ENCODE results near the gene KIF4A. TPM values are rescaled to one million over a fixed set of nuclear protein-coding genes. Genes with fewer than 3 reads are reported as not detected.

The KIF4A gene
- total and polyA plus RNA-seq, 9 of the 15 experiments (the other 6 are each of a cell fraction or from before 2014, with no cell fraction given) = 13.0 to 42.7 (median 35.9) TPM

- no peak for TF ChIP-seq ADNP (tag; IDR thresholded peaks at IDR 0.05)
- no peak for TF ChIP-seq CTCF (IDR thresholded peaks at IDR 0.05 in 2 of 3, conservative IDR thresholded peaks at IDR 0.05 in 1 of 3; ENCODE audit: insufficient read depth in 2 of 3, low read depth in 1 of 3, low read length in 3 of 3)
- TF ChIP-seq ZNF280B (CRISPR knock-in tag; IDR thresholded peaks at IDR 0.05) = no peak
- no peak for TF ChIP-seq NR4A1 (CRISPR knock-in tag; IDR thresholded peaks at IDR 0.05)
- no peak for TF ChIP-seq NR4A1 (tag; IDR thresholded peaks at IDR 0.05)
- TF ChIP-seq RFX7 (CRISPR knock-in tag; IDR thresholded peaks at IDR 0.05) = no peak
- TF ChIP-seq SREBF1 (IDR thresholded peaks at IDR 0.05; ENCODE audit: borderline replicate concordance, low read depth, low read length) = no peak
- TF ChIP-seq, protein P1, sequence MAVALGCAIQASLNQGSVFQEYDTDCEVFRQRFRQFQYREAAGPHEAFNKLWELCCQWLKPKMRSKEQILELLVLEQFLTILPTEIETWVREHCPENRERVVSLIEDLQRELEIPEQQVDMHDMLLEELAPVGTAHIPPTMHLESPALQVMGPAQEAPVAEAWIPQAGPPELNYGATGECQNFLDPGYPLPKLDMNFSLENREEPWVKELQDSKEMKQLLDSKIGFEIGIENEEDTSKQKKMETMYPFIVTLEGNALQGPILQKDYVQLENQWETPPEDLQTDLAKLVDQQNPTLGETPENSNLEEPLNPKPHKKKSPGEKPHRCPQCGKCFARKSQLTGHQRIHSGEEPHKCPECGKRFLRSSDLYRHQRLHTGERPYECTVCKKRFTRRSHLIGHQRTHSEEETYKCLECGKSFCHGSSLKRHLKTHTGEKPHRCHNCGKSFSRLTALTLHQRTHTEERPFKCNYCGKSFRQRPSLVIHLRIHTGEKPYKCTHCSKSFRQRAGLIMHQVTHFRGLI (CRISPR knock-in tag; IDR thresholded peaks at IDR 0.05) = no peak
- TF ChIP-seq BACH1 (tag; IDR thresholded peaks at IDR 0.05) = no peak
- TF ChIP-seq, protein P2, sequence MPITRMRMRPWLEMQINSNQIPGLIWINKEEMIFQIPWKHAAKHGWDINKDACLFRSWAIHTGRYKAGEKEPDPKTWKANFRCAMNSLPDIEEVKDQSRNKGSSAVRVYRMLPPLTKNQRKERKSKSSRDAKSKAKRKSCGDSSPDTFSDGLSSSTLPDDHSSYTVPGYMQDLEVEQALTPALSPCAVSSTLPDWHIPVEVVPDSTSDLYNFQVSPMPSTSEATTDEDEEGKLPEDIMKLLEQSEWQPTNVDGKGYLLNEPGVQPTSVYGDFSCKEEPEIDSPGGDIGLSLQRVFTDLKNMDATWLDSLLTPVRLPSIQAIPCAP (CRISPR knock-in tag; IDR thresholded peaks at IDR 0.05; ENCODE audit: borderline replicate concordance) = no peak
- TF ChIP-seq ZNF589 (CRISPR knock-in tag; IDR thresholded peaks at IDR 0.05; ENCODE audit: low read depth) = no peak
- no peak for TF ChIP-seq MITF (IDR thresholded peaks at IDR 0.05)
- no peak for TF ChIP-seq ZNF707 (CRISPR knock-in tag; conservative IDR thresholded peaks at IDR 0.05)
- TF ChIP-seq ARHGAP35 (IDR thresholded peaks at IDR 0.05; ENCODE audit: partially characterized antibody) = no peak
Observed at GRCh38 chrX:70353514-70353913, 63.6 kb downstream of the KIF4A start (continued).

Data from K562 (cell line).